Fibroblast of upper back skin (primary cell): Measurements from ENCODE around the gene TCF12.
"Not testable (repeated sequence)": the region's sequence is repeated elsewhere in the genome, so short reads cannot be mapped to it uniquely, and the experiment has no call there.

Experiments used
- DNase-seq: peaks from one replicate; pipeline ENCODE4 v3.0.0-alpha.2; 2013

TCF12 gene

GRCh38 chr15:56916825-56917477 lies 1.5 kb upstream of the TCF12 start:
- DNase-seq, result no peak

- DNase-seq, result no peak
Observed at GRCh38 chr15:56917652-56918045, 795 bp upstream of the TCF12 start.

GRCh38 chr15:56919031-56919608 lies 676 bp downstream of the TCF12 start:
- DNase-seq, result peak; percentile 67

- peak; percentile 38 for DNase-seq
Observed at GRCh38 chr15:56919609-56920366, 1.3 kb downstream of the TCF12 start.

GRCh38 chr15:56920367-56920627 lies 1.9 kb downstream of the TCF12 start:
- DNase-seq, result no peak

GRCh38 chr15:56923174-56923591 lies 4.7 kb downstream of the TCF12 start:
- no peak for DNase-seq

GRCh38 chr15:56927816-56928215 lies 9.4 kb downstream of the TCF12 start:
- peak; percentile 49 for DNase-seq

GRCh38 chr15:56929399-56929798 lies 11.0 kb downstream of the TCF12 start:
- peak; percentile 79 for DNase-seq

GRCh38 chr15:56929933-56930332 lies 11.5 kb downstream of the TCF12 start:
- no peak for DNase-seq

GRCh38 chr15:56930669-56931313 lies 12.3 kb downstream of the TCF12 start:
- no peak for DNase-seq

GRCh38 chr15:56931639-56932508 lies 13.4 kb downstream of the TCF12 start:
- DNase-seq, result no peak

- DNase-seq, result not testable (repeated sequence)
Observed at GRCh38 chr15:56932509-56932868, 14.0 kb downstream of the TCF12 start.

- DNase-seq, result no peak
Observed at GRCh38 chr15:56933410-56933809, 15.0 kb downstream of the TCF12 start.

GRCh38 chr15:56933811-56934210 lies 15.4 kb downstream of the TCF12 start:
- DNase-seq, result no peak

GRCh38 chr15:56934269-56934668 lies 15.8 kb downstream of the TCF12 start:
- DNase-seq, result no peak

- DNase-seq, result no peak
Observed at GRCh38 chr15:56936929-56937328, 18.5 kb downstream of the TCF12 start.

GRCh38 chr15:56939257-56939656 lies 20.8 kb downstream of the TCF12 start:
- no peak for DNase-seq

- DNase-seq, result no peak
Observed at GRCh38 chr15:56940388-56940787, 21.9 kb downstream of the TCF12 start.

- DNase-seq, result no peak
Observed at GRCh38 chr15:56942118-56942517, 23.7 kb downstream of the TCF12 start.

- DNase-seq, result peak; percentile 64
Observed at GRCh38 chr15:56943403-56943802, 25.0 kb downstream of the TCF12 start.

GRCh38 chr15:56944485-56944884 lies 26.0 kb downstream of the TCF12 start:
- no peak for DNase-seq

GRCh38 chr15:56946150-56946549 lies 27.7 kb downstream of the TCF12 start:
- no peak for DNase-seq
